NCI-H345 treated with DMSO at 0.1 percent for 48 hours (cell line): ENCODE results near the gene MYO16.

Experiments used
- DNase-seq: peaks from one replicate; lab custom pipeline; 2025; ENCODE audit not compliant: unreplicated experiment; lab: John Stamatoyannopoulos, UW

The MYO16 gene

DNA sequence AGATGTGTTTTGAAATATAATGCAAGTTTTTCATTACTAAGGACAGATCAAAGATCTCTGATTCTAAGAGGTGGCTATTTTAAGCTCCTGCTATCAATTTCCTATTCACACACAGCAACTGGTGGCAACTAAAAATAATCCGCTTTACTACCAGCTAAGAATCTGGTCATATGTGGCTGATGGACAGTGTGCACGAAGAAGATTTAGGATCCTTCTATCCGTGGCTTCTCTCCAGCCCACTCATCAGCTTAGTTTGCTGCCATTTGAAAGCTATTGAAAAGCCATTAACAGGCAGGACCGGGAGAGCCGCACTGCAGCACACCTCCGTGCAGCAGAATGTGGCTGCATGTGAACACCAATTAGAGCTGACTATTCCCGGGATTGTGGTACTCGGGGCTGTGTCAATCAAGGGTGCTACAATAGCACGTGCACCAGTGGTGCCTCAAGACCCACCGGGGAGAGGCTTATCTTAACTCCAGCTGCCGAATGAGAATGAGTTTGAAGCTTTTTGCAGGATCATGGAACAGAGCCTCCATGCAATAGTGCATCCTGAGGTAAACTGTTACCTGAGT, at the start of gene MYO16:
Gene MYO16, plus strand, starts transcription at position 431 of the 572 bp plus-strand sequence. CDS start 234 bp downstream, outside the sequence.
- no peak for DNase-seq

DNA sequence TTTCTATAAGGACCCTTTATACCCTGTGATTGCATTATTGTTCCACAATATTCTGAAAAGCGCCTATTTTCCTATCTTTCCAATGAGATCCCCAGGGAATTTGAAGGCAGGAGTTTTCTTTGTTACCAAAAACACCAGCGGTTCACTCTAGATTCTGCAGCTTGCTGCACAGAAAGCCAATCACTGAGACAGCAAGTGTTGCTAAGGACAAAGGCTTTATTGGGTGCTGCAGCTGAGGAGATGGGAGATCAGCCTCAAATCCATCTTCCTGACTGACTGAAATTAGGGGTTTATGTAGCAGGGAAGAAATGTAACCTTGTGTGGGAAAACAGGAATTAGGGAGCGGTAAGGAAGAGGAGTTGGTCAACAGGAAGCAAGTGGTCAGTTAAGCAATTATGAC, 42.6 kb upstream of the MYO16 start:
- no peak for DNase-seq

DNA sequence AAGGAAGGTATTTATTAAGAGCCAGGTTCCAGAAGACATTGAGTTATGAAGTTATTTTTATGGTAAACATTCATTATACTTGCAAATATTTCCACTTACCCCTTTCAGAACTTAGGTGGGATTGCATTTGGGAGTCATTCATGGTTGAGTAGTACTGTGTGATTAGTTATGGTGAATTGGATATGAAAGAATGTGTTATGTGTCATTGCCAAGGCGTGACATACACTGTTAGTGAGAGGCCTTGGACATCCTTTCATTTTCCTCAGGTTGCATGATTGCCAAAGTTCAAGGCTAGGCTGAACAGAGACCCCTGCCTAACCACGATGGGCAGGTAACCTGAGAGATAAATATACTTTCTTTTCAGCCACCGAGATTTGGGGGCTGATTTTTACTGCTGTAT, 40.9 kb upstream of the MYO16 start:
- DNase-seq = no peak

DNA sequence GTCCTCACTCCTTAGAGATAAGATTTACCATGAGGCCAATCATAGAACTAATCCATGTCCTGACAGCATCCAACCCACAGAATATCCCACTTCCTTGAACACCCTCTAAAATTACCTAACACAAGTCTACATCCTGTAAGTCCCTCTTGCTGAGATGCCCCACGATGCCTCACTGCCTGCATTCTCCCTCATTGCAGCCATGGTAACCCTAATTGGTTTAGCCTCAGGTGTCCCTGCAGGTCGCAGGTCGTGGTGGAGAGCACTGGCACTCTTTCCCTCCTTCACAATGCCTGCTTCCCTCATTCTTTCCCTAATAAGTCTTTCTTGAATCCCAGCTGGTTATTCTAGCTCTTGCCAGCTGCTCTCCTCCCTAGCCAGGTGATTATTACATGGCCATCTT, 35.3 kb upstream of the MYO16 start:
- DNase-seq = no peak

DNA sequence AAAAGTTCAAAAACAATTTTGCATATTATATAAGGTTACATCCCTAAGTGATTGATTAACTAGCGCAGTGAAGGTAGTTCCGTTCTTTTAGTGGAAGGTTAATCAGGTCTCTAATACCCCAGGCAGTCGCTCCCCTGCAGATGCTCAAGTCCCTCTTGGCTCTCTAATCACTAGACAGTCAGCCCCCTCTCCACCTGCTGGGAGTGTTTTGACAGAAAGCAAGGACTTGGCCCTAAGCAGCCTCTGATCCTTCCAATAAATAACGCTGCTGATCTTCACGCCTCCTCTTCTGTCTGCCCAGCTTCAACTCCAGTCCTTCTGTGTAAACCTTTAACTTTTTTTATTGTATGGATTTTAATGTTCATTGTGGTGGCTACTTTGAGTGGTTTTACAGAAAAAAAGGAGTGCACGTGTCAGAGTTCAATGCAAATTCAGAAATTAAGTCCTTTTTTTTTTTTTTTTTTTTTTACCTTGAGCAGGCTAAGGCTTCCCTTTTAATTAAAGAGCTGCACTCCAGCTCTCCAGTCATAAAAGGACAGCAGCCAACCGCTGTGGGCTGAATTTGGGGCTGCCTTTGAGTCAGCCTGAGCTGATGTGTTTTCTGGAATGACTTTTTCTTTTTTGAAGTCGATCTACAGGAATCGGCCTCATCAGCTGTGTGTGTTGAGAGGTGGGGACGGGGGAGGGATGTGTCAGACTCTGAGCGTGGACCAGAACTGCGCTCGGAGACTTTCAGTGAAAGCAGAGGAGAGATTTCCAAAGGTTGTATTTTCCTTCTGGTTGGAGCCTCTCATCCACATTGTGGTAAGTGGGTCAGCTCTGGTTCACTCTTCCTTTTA, 33.8 kb upstream of the MYO16 start:
- DNase-seq = peak; percentile 49

GRCh38 chr13:108597943-108598342, 31.5 kb upstream of the MYO16 start:
- no peak for DNase-seq

DNA sequence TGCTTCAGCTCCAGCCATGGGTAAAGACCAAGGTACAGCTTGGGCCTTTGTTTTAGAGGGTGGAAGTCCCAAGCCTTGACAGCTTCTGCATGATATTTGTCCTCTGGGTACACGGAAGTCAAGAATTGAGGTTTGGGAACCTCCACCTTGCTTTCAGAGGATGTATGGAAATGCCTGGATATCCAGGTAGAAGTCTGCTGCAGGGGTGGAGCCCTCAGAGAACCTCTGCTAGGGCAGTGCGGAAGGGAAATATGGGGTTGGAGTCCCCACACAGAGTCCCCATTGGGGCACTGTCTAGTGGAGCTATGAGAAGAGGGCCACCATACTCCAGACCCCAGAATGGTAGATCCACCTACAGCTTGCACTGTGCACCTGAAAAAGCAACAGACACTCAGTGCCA, 23.0 kb upstream of the MYO16 start:
- DNase-seq = no peak

DNA sequence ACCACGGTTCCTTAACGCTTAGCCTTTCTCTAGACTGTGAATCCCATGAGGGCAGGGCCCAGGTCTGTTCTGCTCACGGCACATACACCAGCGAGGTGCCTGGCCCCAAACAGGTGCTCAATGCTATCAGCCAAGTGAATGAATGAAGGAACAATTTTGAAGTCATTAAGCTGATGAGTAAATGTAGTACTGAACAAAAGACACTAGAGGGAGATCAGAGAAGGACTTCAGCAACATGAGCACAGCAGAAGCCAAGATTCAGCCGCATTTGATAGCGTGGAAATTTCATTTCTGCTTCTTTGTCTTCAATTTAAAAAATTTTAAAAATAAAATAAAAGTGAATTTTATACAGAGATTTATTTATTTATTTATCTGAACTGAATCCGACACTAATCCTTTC, 20.1 kb upstream of the MYO16 start:
- no peak for DNase-seq

- no peak for DNase-seq
Observed at GRCh38 chr13:108610507-108610906, 18.9 kb upstream of the MYO16 start.

DNA sequence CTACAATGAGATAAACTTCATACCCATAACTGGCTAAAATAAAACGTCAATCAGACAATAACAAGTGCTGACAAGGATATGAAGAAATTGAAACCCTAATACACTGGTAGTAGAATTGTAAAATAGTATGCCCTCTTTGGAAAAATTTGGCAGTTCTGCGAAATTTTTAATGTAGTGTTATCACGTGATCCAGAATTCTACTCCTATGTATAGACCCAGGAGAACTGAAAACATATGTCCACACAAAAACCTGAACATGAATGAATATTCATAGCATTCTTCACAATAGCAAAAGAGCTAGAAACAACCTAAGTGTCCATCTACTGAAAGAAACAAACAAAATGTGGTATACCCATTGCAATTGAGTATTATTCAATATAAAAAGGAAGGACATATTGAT, 14.2 kb upstream of the MYO16 start:
- no peak for DNase-seq

DNA sequence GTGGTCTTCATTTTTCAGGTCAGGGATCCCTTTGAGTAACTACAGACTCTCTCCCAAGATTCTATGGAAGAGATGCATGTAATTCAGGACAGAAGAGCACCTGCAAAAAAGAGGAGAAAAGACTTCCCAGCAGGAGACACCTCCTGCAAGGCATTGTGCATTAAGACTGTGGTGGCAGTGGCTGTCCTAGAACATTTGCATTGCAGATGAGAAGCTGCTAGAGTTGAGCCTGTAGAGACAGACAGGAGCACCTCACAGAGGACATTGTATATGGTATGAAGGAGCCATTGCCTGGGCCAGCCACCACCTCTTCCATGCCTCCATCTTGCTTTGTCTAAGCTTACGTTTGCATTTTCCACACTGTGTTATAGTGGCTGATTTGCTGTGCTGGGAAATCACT, 11.2 kb upstream of the MYO16 start:
- DNase-seq = no peak

- DNase-seq = no peak
Observed at GRCh38 chr13:108621462-108621861, 7.9 kb upstream of the MYO16 start.

GRCh38 chr13:108624108-108624507, 5.3 kb upstream of the MYO16 start:
- no peak for DNase-seq

- no peak for DNase-seq
Observed at GRCh38 chr13:108624979-108625378, 4.4 kb upstream of the MYO16 start.

GRCh38 chr13:108629988-108630387, 577 bp downstream of the MYO16 start:
- DNase-seq = no peak

DNA sequence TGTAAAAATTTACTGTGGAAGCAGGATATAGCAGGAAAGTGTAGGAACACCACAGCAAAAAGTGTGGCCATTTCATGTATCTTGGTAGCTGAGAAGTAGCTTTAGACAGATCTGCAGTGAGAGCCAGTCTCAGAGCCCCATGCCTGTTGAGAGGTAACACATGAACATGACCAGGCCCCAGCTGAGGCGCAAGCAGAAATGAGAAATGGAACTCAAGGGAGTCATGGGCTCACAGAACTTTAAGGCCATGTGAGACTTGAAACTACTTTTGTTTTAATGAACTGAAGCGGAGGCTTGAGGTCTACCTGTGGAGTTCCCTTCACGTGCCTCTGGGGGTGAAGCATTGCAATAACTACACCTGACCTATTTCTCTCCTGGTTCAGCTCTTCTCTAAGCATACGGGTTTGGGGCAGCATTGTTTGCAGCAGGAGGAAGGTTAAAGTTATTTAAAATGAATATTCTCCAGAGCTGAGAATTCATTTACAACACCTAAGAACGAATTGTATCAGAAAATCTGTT, 3.3 kb downstream of the MYO16 start:
- DNase-seq = no peak

- DNase-seq = no peak
Observed at GRCh38 chr13:108638901-108639300, 9.5 kb downstream of the MYO16 start.

DNA sequence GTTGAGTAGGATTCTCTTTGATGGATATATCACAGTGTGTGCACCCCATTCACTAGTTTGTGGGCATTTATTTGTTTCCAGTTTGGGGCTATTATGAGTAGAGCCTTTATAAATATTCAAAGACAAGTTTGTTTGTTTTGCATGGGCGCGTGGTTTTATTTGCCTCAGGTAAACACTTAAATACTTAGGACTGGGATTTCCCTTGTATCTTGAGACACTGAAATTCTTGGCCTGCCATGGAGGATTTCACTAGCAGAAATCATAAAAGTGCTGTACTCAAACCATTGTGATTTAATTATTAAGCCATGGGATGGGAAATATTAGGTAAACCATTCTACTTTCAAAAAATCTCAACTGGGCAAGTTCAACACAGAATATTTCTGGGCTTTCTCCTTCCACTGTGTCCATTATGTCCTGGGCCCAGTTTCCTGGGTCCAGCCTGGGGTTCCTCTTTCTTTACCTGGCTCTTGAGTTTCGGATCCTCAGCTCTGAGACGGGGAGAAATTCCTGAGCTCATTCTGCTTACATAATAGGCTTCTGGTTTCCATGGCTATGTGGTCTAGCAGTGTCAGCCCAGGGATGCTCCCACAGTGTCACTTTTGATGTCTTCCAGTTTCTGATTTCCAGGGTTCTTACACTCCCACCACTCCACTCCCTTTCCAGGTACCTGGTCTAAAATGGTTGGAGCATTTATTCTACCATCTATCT, 14.4 kb downstream of the MYO16 start:
- peak; percentile 24 for DNase-seq

DNA sequence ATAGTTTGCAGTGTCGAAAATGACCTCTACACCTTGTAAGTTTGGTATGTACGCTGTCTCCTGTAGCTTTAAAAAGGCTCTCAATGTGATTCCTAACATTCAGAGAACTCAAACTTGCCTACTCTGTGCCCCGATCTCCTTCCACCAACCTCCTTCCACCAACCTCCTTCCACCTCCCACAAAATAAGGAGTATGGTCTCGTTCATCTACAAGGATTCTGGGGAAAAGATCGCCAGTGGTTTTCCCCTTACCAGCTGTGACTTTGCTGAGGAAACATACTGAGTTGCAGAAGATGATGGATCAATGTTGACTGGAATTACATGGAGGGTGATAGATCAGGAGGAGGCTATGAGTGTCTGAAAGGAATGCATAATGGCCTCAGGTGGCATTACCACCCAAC, 16.0 kb downstream of the MYO16 start:
- no peak for DNase-seq

DNA sequence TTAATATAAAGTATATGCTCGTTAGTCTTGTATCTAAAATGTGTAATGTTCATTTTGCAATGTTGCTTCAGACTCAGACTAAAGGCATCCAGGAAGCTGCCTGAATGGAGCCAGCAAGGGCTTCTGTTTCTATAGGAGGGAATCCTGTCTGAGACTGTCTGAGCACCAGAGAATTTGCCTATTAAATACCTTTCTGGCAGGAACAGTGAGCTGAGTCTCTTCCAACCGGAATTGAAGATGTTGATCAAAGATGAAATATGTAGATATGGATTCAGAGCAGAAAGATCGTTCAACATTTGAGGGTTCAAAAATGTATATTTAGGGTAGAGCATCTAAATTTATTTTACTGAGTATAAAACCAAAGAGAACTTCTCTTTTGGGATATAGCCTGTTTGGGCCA, 20.9 kb downstream of the MYO16 start:
- no peak for DNase-seq

DNA sequence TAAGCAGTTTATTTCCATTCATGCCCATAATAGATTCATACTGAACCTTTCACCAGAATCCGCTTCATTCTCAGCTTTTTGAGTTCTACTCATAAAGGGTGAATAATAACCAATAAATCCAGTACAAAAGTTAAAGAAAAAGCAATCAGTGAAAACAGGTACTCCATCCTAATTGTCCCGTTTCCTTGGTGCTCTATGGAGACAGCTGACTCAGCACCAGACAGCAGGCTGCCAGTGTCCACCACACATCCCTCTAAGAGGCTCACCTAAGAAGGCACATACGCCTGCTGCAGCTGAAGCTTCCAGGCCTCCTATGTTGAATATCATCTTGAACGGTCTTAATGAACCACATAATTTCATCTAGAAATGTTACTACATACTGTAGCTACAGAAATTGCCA, 27.3 kb downstream of the MYO16 start:
- no peak for DNase-seq

- DNase-seq = no peak
Observed at GRCh38 chr13:108657519-108657918, 28.1 kb downstream of the MYO16 start.
